GM19035 (cell line): ENCODE measurements around the gene SAYSD1.
"Not testable (repeated sequence)": the region's sequence is repeated elsewhere in the genome, so short reads cannot be mapped to it uniquely, and the experiment has no call there.

Source experiments
- ATAC-seq: cut with Tn5 transposase; IDR thresholded peaks from one replicate; pipeline ENCODE4 v1.9.1; 2021; ENCODE audit not compliant: unreplicated experiment

The SAYSD1 gene, protein sequence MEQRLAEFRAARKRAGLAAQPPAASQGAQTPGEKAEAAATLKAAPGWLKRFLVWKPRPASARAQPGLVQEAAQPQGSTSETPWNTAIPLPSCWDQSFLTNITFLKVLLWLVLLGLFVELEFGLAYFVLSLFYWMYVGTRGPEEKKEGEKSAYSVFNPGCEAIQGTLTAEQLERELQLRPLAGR

DNA sequence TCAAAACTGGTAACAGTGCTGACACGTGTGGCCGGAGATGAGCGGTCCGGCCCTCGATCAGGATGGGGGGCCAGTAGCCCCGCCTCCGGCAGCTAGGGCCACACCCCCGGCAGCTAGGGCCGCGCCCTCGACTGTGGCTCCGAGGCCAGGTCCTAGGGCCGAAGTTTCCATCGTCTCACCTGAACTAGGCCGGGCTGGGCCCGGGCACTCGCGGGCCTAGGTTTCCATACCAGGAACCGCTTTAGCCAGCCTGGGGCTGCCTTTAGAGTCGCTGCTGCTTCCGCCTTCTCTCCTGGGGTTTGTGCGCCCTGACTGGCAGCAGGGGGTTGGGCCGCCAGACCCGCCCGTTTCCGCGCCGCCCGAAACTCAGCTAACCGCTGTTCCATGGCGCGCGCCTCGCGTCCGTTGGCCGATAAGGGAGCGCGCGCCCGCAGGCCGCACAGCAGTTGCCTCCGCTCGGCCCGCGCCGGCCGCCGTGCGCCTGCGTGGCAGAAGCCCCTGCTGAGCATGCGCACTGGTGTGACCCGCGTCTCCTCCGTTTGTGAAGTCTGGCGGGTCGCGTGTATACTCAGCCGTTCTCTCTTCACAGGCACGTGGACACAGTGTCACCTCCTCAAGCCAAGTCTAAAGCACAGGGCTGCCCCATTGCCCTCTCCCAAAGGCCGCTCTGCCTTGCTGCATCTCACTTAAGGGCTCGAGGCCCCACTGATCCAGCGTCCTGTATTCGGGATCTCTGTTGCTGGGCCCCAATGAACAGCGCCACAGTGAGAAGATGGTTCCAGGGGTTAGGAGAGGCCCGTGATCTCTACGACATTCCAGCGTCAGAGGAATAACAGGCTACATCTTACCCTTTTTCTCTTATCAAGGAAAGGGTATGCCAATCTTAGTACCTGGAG is at the start of gene SAYSD1:
SAYSD1 (minus strand) TSS at position 483 of the 896 bp plus-strand sequence; CDS start at position 386, 97 bp downstream.
- peak; percentile 94 for ATAC-seq

DNA sequence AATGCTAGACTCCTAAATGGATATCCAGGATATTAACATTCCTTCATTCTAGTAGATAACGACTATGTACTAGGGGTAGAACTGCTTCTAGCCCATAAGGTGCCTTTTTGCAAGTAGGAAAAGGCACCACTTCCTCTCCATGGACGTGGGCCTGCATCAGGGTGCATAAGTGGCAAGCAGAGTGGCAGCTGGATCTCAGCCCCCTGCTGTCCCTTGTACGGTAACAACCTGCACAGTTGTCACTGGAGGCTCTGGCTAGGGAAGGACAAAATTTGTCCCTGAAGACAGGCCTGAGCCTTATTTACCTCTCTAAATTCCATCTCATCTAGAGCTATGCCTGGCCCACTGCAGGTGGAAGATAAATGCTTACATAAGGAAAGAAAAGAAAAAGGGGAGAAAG is 42.5 kb upstream of the SAYSD1 start:
- ATAC-seq = no peak

- ATAC-seq = no peak
Measured at GRCh38 chr6:39156801-39157200, 41.8 kb upstream of the SAYSD1 start.

DNA sequence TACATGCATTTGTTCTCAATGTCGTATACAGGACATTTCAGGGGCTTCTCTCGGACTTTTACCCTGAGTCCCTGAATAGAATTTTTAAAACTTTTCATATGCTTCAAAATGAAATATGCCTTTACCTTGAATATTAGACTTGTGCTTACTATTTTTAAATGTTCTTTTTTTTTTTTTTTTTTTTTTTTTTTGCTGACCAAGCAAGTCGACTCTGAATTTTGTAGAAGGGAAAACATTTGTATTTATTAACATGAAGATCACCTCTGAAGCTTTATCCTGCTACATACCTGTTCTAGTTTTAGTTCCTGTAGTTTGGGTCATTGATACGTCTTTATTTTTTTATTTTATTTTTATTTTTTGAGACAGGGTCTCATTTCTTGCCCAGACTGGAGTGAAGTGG is 39.7 kb upstream of the SAYSD1 start:
- ATAC-seq = no peak

GRCh38 chr6:39153766-39154397 is 38.9 kb upstream of the SAYSD1 start:
- no peak for ATAC-seq

- ATAC-seq = no peak
Measured at GRCh38 chr6:39152262-39152661, 37.3 kb upstream of the SAYSD1 start.

GRCh38 chr6:39151211-39151610 is 36.2 kb upstream of the SAYSD1 start:
- no peak for ATAC-seq

DNA sequence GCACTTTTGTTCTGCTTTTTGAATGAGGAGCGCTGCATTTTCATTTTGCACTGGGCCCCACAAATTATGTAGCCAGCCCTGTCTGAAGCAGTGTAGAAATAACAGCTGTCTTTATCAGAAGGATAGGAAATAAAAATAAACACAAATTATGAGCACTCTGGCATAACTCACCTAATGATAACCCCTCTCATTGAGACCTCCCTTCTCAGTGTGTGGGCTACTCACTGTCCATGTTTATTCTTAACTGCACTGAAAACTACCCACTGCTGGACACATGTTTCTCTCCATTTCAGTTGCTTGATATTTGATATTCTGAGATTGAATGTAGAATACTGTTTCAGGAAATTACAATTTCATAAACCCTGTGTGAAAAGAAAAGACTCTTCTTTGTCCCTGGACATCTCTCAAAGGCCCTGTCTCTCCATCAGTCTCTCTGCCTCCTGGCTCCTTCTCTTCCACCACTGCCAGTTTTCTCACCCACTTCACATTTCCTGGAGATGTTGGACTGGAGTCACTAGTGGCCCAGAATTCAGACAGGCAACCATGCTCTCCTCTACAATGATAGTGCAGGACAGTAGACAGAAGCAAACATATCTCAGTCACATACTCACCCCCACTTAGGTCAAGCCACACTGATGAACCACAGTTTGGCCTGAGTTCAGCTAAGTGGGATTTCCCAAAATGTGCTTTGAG is 29.6 kb upstream of the SAYSD1 start:
- ATAC-seq = no peak

DNA sequence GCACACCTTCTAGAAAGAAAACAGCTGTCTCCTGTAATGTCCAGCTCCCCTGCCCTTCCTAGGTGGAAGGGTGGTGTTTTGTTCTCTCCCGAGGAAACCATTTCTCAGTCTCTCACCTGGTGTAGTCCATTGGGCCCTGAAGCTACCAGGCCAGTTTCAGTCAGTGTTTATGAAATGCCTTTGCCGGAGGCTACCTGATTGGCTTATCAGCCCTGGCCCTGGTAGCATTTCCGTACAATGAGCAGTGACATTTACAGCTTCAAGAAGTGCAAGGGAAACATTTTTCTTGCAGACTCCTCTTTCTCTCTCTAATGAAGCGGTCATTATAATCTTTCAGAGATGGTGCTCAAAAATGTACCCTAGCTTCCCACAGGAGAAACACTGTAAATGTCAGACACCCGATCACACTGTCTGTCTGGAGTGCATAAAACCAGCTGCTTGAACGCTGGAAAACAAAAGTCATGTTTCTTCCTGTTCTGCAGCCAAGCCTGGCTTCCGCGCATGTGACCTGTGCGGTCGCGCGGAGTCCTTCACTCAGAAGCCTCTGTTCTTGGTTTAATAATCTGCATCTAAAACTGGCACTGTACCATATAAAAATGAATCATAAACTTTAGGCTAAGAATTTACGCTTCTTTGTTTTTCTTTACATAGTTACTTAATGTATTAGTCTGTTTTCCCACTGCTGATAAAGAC is 28.4 kb upstream of the SAYSD1 start:
- no peak for ATAC-seq

DNA sequence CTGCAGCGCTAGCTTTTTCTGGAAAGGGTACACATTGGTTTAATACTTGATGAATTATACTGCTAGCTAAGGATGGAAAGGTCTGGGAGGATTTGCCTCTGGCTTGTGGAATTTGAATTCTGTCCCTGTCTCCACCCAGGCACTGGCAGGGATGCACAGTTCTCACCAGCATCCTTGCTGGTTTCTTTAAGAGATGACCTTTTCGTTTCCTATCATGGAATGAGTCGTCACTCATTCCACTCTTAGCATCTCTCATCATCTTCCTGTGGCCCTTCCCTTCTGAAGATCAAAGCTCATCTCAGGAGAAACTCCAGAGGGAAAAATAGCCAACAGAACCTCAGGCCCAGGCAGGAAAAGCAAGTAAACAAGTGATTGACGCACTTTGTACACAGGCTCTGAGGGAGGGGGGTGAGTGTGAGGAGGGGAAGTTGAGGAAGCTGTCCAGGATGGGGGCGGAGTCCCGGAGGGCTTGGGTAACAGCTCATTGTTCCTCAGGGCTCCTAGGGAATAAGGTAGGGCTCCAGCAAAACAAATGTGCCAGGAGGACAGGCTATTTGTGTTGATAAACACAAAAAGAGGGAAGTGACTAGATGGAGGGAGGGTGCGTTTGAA is 25.7 kb upstream of the SAYSD1 start:
- ATAC-seq = no peak

DNA sequence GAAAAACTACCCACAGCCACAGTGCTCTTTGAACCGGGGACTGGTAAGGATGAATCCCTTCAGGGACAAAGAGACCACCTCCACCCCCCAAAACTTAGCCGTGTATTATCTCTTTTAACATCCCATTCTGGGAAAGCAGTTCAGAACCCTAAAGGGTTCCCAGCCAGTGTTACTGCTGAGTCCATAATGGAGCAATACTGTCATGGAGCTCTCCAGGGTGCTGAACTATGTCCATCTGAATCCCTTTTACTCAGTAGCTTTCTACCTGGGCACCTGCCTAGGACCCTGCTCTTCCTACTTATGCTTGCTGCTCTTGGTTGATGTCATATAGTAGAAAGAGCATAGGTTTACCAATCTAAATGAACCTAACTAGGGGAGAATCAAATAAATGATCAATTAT is 22.3 kb upstream of the SAYSD1 start:
- ATAC-seq = no peak

DNA sequence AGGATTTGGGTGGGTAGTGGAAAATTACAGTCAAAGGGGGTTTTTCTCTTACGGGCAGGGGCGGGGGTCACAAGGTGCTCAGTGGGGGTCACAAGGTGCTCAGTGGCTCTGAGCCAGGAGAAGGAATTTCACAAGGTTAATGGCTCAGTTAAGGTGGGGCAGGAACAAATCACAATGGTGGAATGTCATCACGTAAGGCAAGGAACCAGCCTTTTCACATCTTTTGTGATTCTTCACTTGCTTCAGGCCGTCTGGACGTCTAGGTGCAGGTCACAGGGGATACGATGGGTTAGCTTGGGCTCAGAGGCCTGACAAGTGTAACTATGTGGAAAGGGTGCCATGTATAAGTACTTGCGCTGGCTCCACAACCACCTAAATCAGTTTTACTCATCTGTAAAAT is 21.2 kb upstream of the SAYSD1 start:
- not testable (repeated sequence) for ATAC-seq

DNA sequence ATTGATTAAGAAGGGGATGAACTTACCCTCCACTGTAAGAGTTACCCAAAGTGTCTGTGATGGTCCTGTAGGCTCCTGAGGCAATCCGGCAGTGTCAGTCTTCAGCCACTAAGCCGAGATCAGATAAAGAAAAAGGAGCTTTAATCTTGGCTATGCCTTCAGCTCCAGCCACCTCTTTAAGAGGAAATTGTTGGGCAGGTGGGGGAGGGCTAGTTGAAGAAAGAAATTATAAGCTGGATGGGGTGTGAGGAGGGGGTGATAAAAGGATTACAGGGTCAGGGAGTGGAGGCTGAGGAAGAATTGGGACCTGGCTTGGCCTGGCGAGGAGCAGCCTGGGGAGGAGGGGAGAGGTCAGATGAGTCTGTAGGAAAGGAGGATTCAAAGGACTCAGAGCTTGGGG is 19.8 kb upstream of the SAYSD1 start:
- ATAC-seq = not testable (repeated sequence)

DNA sequence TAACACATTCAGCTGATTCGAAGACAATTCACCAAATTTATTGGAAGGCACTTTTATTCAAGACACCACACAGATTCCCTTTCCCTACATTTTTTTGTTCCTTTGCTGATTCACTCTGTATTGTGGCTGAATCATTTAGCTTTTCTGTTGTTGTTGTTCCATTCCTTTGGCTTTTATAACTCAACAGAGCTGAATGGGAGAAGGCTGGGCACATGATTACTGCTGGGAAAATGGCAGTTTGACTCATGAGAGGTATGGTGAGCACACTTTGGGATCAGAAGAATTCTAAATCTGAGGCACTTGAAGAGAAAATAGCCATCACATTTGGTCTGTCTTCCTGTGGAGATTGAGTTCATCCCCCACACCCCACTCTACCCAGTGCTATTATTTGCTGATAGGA is 15.7 kb upstream of the SAYSD1 start:
- ATAC-seq = no peak

- no peak for ATAC-seq
Measured at GRCh38 chr6:39128832-39129231, 13.8 kb upstream of the SAYSD1 start.

- ATAC-seq = no peak
Measured at GRCh38 chr6:39128106-39128505, 13.1 kb upstream of the SAYSD1 start.

- no peak for ATAC-seq
Measured at GRCh38 chr6:39124114-39124513, 9.1 kb upstream of the SAYSD1 start.

- ATAC-seq = no peak
Measured at GRCh38 chr6:39118921-39119320, 3.9 kb upstream of the SAYSD1 start.

DNA sequence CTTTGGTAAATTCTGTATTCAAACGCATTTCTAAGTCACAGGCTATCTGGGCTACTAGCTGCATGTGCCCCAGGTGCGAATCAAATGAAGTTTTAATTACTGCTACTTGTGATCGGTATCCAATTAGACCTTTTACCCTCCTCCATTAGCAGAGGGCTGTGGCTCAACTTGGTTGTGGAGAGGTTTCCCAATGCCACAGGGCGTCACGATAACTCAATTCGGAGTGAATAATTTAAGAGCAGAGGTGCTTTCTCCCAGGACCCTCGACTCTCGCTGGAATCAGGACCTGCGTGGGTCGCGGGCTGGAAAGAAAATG is 640 bp downstream of the SAYSD1 start:
- peak; percentile 13 for ATAC-seq

DNA sequence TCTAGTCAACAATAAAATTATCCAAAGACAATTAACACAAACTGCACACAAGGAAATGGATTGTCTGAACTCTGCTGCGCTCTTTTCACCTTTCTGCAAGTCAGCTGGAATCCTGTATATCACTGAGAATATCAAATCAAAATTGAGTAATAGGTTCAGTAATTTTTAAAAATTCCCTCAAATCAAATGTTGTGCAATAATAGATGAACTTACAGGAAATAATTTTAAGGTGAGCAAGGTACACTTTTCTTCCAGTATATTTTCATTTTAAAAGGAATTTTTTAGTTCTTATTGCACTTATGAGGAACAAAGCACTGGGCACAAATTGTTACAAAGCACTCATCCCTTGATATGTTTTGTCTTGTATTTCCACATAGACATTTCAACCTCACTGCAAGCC is 1.2 kb downstream of the SAYSD1 start:
- no peak for ATAC-seq

DNA sequence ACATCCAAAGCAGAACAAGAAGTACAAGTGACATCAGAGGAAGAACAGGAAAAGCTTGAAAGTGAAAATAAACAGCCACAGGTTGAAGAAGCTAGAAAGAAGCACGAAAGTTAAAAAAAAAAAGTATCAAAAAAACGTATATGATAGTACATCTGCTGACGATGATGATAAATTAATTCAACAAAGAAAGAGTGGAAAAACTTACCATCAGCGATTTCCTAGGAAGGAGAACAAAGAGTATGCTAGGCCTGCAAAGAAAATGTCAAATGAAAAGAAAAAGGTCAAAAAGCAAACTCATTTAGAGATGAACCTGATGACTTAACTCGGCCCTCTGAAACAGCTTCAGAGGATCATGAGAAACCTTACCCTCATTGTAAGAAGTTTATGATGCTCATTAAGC is 3.7 kb downstream of the SAYSD1 start:
- ATAC-seq = no peak
